HEK293 (cell line): Measurements from ENCODE around the gene RNU1-4.
"Not testable (repeated sequence)": the region's sequence is repeated elsewhere in the genome, so short reads cannot be mapped to it uniquely, and the experiment has no call there.

Source experiments
- CTCF ChIA-PET: fragments of 350-600 bp; formaldehyde crosslinking; extraction: SDS; loops from one replicate; lab custom pipeline; 2021; ENCODE audit warnings: antibody characterized with exemption; lab: Yijun Ruan, JAX
- POLR2A ChIA-PET: fragments of 300-600 bp; formaldehyde crosslinking; extraction: SDS; loops from one replicate; lab custom pipeline; 2020; ENCODE audit warnings: antibody characterized with exemption, inconsistent platforms; lab: Yijun Ruan, JAX
- H3K27ac ChIP-seq: fragments of 200-500 bp; sonication (Bioruptor generic); 2 replicates; pipeline ENCODE4 v1.5.1; 2014; ENCODE audit warnings: low read depth, low read length, control low read depth, inconsistent platforms; ENCODE audit errors: extremely low read depth
- H3K36me3 ChIP-seq, 2 experiments: fragments of 200-500 bp in 1 of 2; sonication (Bioruptor generic) in 1 of 2; 1 replicate in 1 of 2; 2 replicates in 1 of 2; pipeline ENCODE4 v1.5.1; 2014 to 2017; ENCODE audit warnings: inconsistent platforms in 2 of 2, low read length in 2 of 2; ENCODE audit not compliant: control insufficient read depth in 2 of 2, insufficient read depth in 1 of 2
- H3K4me1 ChIP-seq: fragments of 200-500 bp; sonication (Bioruptor generic); 2 replicates; pipeline ENCODE4 v1.5.1; 2014; ENCODE audit warnings: mild to moderate bottlenecking, low read length, inconsistent platforms; ENCODE audit not compliant: control insufficient read depth, insufficient read depth
- H3K4me3 ChIP-seq: 2 replicates; pipeline ENCODE4 v1.5.1; 2011; ENCODE audit warnings: low read depth, mild to moderate bottlenecking, control low read depth, low read length, moderate library complexity
- H3K9me3 ChIP-seq: fragments of 200-500 bp; sonication (Bioruptor generic); 2 replicates; pipeline ENCODE4 v1.5.1; 2014; ENCODE audit warnings: low read depth, low read length, inconsistent platforms; ENCODE audit not compliant: control insufficient read depth, insufficient read depth
- GLI4 ChIP-seq: fragments of 450-650 bp; formaldehyde crosslinking; IDR thresholded peaks from 2 replicates; pipeline ENCODE4 v1.5.1; 2016; ENCODE audit warnings: missing biosample characterization, missing genetic modification characterization
- KLF7 ChIP-seq: fragments of 450-650 bp; formaldehyde crosslinking; IDR thresholded peaks from 2 replicates; pipeline ENCODE4 v1.5.1; 2016; ENCODE audit warnings: missing biosample characterization, missing genetic modification characterization, borderline replicate concordance
- PRDM2 ChIP-seq: fragments of 450-650 bp; formaldehyde crosslinking; IDR thresholded peaks from 2 replicates; pipeline ENCODE4 v1.5.1; 2016; ENCODE audit warnings: missing biosample characterization, missing genetic modification characterization, borderline replicate concordance
- TSHZ1 ChIP-seq: fragments of 450-650 bp; formaldehyde crosslinking; IDR thresholded peaks from 2 replicates; pipeline ENCODE4 v1.5.1; 2016; ENCODE audit warnings: missing biosample characterization, missing genetic modification characterization, borderline replicate concordance
- YY1 ChIP-seq: fragments of 450-650 bp; formaldehyde crosslinking; IDR thresholded peaks from 2 replicates; pipeline ENCODE4 v1.5.1; 2018; ENCODE audit warnings: missing biosample characterization, missing genetic modification characterization
- ZBTB44 ChIP-seq: fragments of 450-650 bp; IDR thresholded peaks from 2 replicates; pipeline ENCODE4 v1.5.1; 2018; ENCODE audit warnings: missing biosample characterization, mild to moderate bottlenecking, missing genetic modification characterization
- ZNF174 ChIP-seq: fragments of 450-650 bp; formaldehyde crosslinking; IDR thresholded peaks from 2 replicates; pipeline ENCODE4 v1.5.0; 2017; ENCODE audit warnings: missing biosample characterization, mild to moderate bottlenecking, missing genetic modification characterization
- ZNF37A ChIP-seq: fragments of 450-650 bp; IDR thresholded peaks from 2 replicates; pipeline ENCODE4 v1.5.1; 2018; ENCODE audit warnings: missing biosample characterization, missing genetic modification characterization
- ZNF394 ChIP-seq: fragments of 450-650 bp; formaldehyde crosslinking; IDR thresholded peaks from 2 replicates; pipeline ENCODE4 v1.5.1; 2016; ENCODE audit warnings: missing biosample characterization, missing genetic modification characterization, mild to moderate bottlenecking, moderate library complexity, borderline replicate concordance
- ZNF426 ChIP-seq: fragments of 450-650 bp; formaldehyde crosslinking; IDR thresholded peaks from 2 replicates; pipeline ENCODE4 v1.5.1; 2017; ENCODE audit warnings: missing biosample characterization, missing genetic modification characterization, mild to moderate bottlenecking, inconsistent platforms, moderate library complexity
- ZNF488 ChIP-seq: fragments of 450-650 bp; formaldehyde crosslinking; IDR thresholded peaks from 2 replicates; pipeline ENCODE4 v1.5.1; 2016; ENCODE audit warnings: missing biosample characterization, missing genetic modification characterization
- ZNF513 ChIP-seq: fragments of 450-650 bp; IDR thresholded peaks from 2 replicates; pipeline ENCODE4 v1.5.1; 2018; ENCODE audit warnings: missing biosample characterization, missing genetic modification characterization
- ZNF610 ChIP-seq: fragments of 450-650 bp; formaldehyde crosslinking; IDR thresholded peaks from 2 replicates; pipeline ENCODE4 v1.5.1; 2016; ENCODE audit warnings: missing biosample characterization, missing genetic modification characterization, borderline replicate concordance
- ZNF654 ChIP-seq: fragments of 450-650 bp; formaldehyde crosslinking; IDR thresholded peaks from 2 replicates; pipeline ENCODE4 v1.5.1; 2016; ENCODE audit warnings: low read depth, missing biosample characterization, missing genetic modification characterization
- ZNF664 ChIP-seq: fragments of 450-650 bp; formaldehyde crosslinking; IDR thresholded peaks from 2 replicates; pipeline ENCODE4 v1.5.1; 2016; ENCODE audit warnings: missing biosample characterization, missing genetic modification characterization
- ZSCAN16 ChIP-seq: fragments of 450-650 bp; formaldehyde crosslinking; IDR thresholded peaks from 2 replicates; pipeline ENCODE4 v1.5.1; 2016; ENCODE audit warnings: missing biosample characterization, missing genetic modification characterization

RNU1-4 gene

GRCh38 chr1:16725439-16726245, 14.7 kb upstream of the RNU1-4 start:
- H3K27ac ChIP-seq, H3K4me1 ChIP-seq, POLR2A ChIA-PET, H3K4me3 ChIP-seq, H3K9me3 ChIP-seq, H3K36me3 ChIP-seq: not testable (repeated sequence)
- CTCF ChIA-PET, result interaction anchor here (1.8 kb wide), 1 partner anchor 17 kb away, joined by 15 read pairs; no protein-coding TSS in a partner anchor
- TF ChIP-seq ZNF174 (tag by site-specific recombination) (0 out of 2 replicates have a peak, but pooled peaks have one; percentile 13), ZNF513 (0 out of 2 replicates have a peak, but pooled peaks have one; percentile 11)

- no peak overlapping the region for H3K4me3 ChIP-seq
- ChIA-PET CTCF (interaction anchor here (0.7 to 1.8 kb wide), 6 partner anchors 10 to 173 kb away, joined by 3 to 15 read pairs (median 4); no protein-coding TSS in a partner anchor), POLR2A (no interaction called here)
- H3K9me3 ChIP-seq, result no peaks in the 10 kb centered on the region
- H3K36me3 ChIP-seq, result no peaks in the 10 kb centered on the region
- no peaks in the 10 kb centered on the region for H3K4me1 ChIP-seq
- no peak overlapping the region for H3K27ac ChIP-seq
- TF ChIP-seq ZNF610 (tag by site-specific recombination) (no peak), PRDM2 (tag by site-specific recombination) (no peak), ZNF37A (tag by site-specific recombination) (no peak), KLF7 (tag by site-specific recombination) (no peak; the same call in 1 of the 2 replicates), ZBTB44 (tag by site-specific recombination) (peak; percentile 97), TSHZ1 (0 out of 2 replicates have a peak, but pooled peaks have one; percentile 48), ZNF488 (tag by site-specific recombination) (no peak), ZSCAN16 (tag by site-specific recombination) (no peak; the same call in 1 of the 2 replicates), ZNF664 (tag by site-specific recombination) (peak; percentile 100), ZNF426 (no peak), ZNF394 (tag by site-specific recombination) (peak; percentile 98), ZNF654 (tag by site-specific recombination) (no peak), YY1 (tag by site-specific recombination) (peak; percentile 60; the same call in 1 of the 2 replicates), GLI4 (tag by site-specific recombination) (0 out of 2 replicates have a peak, but pooled peaks have one; percentile 12)
These were observed 12.9 kb upstream of the RNU1-4 start for GRCh38 chr1:16727190-16728111.
